Hematopoietic multipotent progenitor cell treated with erythropoietin and hydrocortisone succinate and interleukin-3 and kit ligand, for 15 days (in vitro differentiated cells): Measurements from ENCODE around the gene OR1B1.
"Not testable (repeated sequence)": the region's sequence is repeated elsewhere in the genome, so short reads cannot be mapped to it uniquely, and the experiment has no call there.

Experiments used
- DNase-seq: peaks from one replicate; pipeline ENCODE4 v3.0.0-alpha.2; 2015; ENCODE audit warnings: low spot score

Gene OR1B1

DNA sequence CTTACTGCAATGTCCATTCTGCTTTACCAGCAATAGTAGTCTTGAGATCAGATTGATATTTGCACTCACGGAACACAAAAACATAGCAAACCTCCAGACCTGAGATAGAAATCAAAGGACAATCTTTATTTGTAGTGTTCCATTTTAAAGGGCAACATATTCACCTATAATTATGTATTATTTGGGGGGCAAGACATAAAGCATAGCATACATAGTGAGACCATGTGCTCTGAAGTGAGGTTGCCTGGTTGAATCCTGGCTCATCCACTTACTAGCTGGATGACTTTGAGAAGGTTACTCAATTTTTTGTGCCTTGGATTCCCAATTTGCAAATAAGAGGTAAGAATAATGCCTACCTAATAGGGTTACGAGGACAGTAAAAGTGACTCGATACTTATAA lies at the start of gene OR1B1:
OR1B1 (minus strand) TSS at position 101 of the 400 bp plus-strand sequence.
- DNase-seq, result no peak

DNA sequence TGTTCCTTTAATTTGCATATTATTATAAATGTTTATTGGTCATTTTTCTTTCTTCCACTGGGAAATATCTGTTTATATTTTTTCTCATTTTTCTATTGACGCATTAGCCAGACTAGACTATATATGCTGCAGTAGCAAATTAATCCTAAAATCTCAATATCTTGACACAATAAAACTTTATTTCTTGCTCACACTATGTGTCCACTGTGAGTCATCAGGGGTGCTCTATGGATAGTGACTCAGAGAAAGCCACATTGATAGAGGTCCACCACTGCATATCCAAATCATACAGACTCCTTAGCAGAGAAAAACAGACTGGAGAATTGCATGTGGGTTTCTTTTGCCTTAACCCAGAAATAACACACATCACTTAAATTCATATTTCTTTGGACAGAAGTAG lies 38.3 kb upstream of the OR1B1 start:
- DNase-seq, result no peak

DNA sequence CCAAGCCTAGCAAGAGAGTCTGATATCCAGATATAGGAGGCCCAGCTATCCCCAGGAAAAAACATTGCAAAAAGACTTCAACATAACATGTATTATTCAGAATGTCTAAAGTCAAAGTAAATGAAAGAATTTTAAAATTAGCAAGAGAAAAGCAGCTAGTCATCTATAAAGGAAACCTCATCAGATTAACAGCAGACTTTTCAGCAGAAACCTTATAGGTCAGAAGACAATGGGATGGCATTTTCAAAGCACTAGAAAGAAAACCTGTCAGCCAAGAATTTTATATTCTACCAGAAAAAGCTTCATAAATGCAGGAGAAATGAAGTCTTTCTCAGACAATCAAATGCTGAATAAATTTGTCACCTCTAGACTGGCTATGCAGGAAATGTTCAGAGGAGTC lies 27.4 kb upstream of the OR1B1 start:
- DNase-seq, result no peak

DNA sequence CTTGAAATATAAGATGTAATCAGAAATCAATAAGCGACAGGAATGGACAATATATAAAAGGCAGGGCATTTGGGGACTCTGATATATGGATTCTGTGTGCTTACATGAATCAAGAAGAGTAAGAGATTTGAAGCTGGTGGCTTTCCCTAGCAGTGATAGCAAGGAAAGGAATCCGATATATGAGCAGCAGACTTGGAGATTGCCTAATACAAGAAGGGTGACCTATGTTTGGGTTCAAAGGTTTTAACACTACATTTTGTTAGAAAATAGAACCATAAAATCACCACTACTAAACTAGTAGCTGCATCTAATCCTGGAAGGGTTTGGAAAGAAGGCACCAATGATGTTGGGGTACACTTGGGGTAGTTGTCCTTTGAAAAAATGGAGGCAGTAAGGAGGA lies 15.1 kb upstream of the OR1B1 start:
- DNase-seq, result no peak

DNA sequence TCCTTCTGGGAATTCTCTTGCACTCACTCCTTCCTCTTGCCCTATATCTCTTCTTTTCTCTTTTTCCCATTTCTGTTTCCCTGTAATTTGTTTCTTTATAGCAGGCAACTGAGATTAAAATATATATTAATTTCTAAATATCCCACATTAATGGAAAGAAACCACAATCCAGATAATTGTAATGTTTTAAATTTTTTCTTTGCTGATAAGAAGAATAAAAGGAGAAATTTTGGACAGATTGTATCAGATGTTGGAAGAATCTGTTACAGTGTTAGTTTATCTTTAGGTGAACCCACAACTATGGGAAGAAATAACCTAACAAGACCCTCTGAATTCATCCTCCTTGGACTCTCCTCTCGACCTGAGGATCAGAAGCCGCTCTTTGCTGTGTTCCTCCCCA lies 4.0 kb upstream of the OR1B1 start, which contains the start of gene OR1L1:
OR1L1 (plus strand) TSS at position 301 of the 400 bp plus-strand sequence; CDS start at position 301, 0 bp downstream.
- no peak for DNase-seq

DNA sequence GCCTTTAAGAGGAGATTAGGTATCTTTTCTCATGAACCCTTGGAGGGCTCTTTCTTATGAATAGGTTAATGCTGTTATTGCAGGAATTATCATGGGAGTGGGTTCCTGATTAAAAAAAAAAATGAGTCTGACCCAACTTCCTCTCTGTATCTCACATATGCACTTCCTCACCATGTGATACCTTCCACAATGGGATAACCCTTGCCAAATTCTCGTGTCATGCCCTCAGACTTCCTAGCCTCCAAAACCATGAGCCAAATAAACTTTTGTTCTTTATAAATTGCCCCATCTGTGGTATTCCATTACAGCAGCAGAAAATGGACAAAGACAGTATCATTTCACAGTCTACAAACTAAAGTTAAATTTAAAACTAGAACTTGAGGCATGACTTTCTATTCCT lies 1.0 kb downstream of the OR1B1 start:
- no peak for DNase-seq

DNA sequence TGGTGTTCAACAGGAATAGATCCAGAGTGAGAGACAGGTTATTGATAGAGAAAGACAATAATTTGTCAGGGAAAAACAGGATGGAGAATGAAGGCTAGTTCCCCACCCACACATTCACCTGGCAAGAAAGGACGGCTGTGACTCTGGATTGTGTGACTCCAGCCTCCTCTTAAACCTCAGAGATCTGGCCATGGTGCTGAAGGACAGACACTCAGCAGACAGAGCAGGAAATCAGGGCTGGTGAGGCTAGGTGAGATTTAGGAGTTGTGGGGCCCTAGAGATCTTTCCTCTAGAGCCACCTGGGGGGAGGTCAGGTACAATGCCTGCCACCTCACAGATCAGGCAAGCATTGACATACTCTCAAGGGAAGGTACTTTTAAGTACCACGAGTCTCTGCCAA lies 15.2 kb downstream of the OR1B1 start:
- DNase-seq, result no peak

DNA sequence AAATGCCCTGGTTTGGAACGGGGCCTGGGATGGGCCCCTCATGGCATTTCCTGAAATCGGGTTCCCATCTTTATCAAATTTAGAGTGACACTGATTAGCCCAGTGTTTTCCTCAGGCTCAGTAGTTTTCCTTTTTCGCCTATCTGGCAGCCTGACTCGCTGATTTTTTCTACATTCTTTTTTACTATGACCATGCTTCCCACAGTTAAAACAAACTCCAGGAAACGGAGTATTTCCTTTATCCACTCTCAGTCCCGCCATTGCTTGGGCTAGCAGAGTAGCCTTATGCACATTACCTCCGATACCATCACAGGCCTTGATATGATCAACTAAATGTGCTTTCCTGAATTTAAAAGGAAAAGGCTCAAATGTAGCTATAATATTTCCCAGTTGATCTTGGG lies 37.4 kb downstream of the OR1B1 start:
- no peak for DNase-seq

DNA sequence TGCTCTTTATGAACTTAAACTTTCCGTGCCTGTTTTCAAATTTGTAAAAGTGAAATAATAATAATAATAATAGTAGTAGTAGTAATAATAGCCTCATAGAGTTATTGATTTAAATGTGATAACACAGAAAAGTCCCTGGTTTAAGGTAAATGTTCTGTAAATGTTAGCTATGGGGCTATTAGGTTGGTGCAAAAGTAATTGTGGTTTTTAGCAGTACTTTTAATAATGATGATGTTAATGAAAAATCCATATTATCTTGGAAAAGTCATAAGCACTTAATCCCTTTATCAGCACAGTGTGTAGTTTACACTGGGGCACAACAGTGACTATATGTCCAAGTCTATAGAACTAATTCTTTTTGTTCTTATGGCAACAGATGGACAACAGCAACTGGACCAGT lies 43.1 kb downstream of the OR1B1 start, which contains the start of gene OR1Q1:
OR1Q1 (plus strand) TSS at position 377 of the 400 bp plus-strand sequence; CDS start at position 377, 0 bp downstream.
- no peak for DNase-seq

DNA sequence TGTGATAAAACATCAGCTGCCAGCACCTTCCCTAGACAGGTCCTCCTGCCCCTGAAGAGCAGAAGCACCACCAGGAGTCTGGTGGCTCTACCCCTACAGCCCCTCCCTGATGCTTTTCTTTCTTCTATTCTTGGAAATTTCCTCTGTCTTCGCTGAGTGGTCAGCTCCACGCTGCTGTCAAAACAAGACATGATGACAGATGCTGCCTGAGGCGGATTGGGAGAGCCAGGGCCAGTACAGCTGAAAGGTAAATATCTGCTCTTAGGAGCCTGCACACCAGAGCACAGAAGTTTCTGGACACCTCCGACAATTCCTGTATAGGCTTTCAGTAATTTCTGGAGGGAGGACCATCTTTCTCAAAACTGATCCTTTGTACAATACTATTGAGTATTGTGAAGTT lies 47.6 kb downstream of the OR1B1 start:
- no peak for DNase-seq

DNA sequence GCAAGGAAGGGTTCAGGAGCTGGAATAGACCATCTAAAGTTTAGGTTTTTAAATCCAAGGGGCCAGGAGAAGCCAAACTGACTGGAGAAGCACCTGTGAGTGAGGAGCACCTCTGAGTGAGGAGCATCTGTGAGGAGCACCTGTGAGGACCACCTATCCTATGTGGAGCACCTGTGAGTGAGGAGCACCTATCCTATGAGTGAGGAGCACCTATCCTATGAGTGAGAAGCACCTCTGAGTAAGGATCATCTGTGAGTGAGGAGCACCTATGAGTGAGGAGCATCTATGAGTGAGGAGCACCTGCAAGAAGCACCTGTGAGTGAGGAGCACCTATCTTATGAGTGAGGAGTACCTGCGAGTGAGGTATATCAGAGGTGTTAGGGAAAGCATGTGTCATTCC lies 50.8 kb downstream of the OR1B1 start:
- no peak for DNase-seq

DNA sequence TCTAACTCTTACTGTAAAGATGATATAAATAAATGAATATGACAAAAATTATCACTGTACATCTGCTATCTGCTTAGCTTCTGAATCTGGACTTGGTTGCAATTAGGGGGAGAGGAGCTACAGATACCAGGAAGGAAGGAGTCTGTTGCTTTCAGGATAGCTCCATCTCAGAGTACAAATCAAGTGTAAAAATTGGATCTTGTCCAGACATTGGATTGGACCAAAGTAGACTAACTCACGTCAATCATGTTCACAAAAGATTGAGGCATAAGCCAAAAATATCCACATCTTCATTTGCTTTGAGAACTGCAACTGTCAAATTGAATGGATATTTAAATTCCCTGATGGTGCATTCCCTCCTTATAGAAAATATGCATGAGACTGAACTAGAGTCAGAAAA lies 51.7 kb downstream of the OR1B1 start:
- no peak for DNase-seq

DNA sequence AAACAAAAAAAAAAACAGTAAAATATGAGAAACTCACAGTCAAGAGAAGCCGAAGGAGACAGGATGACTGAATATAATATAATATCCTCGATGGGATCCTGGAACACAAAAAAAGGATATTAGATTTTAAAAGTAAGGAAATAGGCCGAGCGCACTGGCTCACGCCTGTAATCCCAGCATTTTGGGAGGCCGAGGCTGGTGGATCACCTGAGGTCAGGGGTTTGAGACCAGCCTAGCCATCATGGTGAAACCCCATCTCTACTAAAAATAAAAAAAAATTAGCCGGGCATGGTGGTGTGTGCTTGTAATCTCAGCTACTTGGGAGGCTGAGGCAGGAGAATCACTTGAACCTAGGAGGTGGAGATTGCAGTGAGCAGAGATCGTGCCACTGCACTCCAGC lies 74.1 kb downstream of the OR1B1 start, which contains the start of gene OR1L8:
OR1L8 (minus strand) TSS at position 101 of the 400 bp plus-strand sequence. CDS start 14,907 bp downstream, outside the sequence.
- not testable (repeated sequence) for DNase-seq

DNA sequence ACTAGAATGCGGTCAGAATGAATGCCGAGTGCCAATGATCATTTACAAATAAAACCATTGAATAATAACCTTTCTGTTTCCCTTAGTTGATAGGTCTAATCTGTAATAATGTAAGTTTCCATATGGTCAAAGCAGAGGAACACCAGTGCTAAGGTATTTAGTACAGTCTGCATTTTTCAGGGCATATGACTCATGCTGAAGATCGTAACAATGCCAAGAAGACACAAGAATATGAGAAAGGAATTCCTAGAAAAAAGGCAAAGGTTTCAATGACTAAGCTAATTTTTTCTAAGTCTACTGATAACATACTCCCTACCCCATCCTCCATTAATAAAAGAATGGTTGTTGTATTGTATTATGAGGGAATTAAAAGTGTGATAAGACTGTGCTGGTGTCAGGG lies 77.1 kb downstream of the OR1B1 start:
- no peak for DNase-seq

DNA sequence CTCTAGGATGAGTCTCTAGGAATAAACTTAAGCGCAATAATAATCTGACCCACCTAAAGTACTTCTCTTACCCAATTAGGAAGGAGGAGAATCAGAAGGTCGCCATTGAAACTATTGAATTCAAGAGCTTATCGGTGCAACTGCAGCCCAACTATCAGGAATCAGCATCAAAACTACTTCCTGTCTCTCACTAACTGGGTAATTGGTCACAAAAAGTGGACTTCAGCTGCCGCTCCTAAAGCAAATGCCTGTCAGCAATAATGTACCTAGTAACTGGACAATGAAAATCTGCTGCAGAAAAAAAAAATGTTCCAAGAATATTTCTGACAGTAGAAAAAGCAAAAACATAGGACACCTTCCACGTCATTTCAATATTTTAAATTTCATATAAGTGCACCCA lies 77.6 kb downstream of the OR1B1 start:
- DNase-seq, result no peak
